Peyer's patch (tissue), 4 donors: Measurements from ENCODE around the gene BTBD7.

Experiments
- CTCF ChIP-seq, 6 experiments: fragments of 450-650 bp in 4 of 6; fragments of 200-600 bp in 2 of 6; sonication (generic) in 1 of 6; IDR thresholded peaks; one replicate each; pipeline ENCODE4 v1.5.1; 2017 to 2019; ENCODE audit warnings: antibody characterized with exemption in 6 of 6, mild to moderate bottlenecking in 3 of 6, moderate library complexity in 1 of 6
- POLR2A ChIP-seq, 2 donors: fragments of 450-650 bp; IDR thresholded peaks; one replicate each; pipeline ENCODE4 v1.5.1; 2017; ENCODE audit warnings: antibody characterized with exemption in 2 of 2, mild to moderate bottlenecking in 2 of 2, moderate library complexity in 2 of 2

GRCh38 chr14:93319494-93319893 is 13.3 kb downstream of the BTBD7 start:
- no peak for TF ChIP-seq POLR2A (IDR thresholded peaks at IDR 0.05)
- TF ChIP-seq CTCF (IDR thresholded peaks at IDR 0.05), result no peak
